Measurements from ENCODE around the gene CSRP1. TPM values are rescaled to one million over a fixed set of nuclear protein-coding genes. Genes with fewer than 3 reads are reported as not detected.
A peak's percentile ranks its signal among the peaks of the same experiment; 100 is the strongest.
"Not testable (repeated sequence)": the region's sequence is repeated elsewhere in the genome, so short reads cannot be mapped to it uniquely, and the experiment has no call there.

CSRP1 gene
- total RNA-seq, 6 experiments from 2014 or later: 54.9 to 158 (median 87.0) TPM

- TF ChIP-seq CTCF (IDR thresholded peaks at IDR 0.05): no peak
- TF ChIP-seq POLR2A (IDR thresholded peaks at IDR 0.05): no peak
- Histone ChIP-seq H3K36me3 (peaks cover 0 to 16% (median 6%) of the 10 kb centered on the region in 4 donors), H3K27me3 (no peaks in the 10 kb centered on the region), H3K27ac (peak overlapping the region in 2 of 3 donors; percentile 27 to 79), H3K4me3 (no peak overlapping the region), H3K4me1 (peaks cover 0 to 79% (median 25%) of the 10 kb centered on the region in 4 donors), H3K9me3 (no peaks in the 10 kb centered on the region)
- DNase-seq: no peak
- intact Hi-C loops (cut with DNase I): no loop called here
- peak in 3 of 4 donors; percentile 9 to 35 (median 15) for ATAC-seq
- 30% methylated on average over 13 of the region's 15 CpGs for WGBS (ENCODE audit: insufficient coverage, low coverage, low lambda C conversion rate, missing lambda C conversion rate)
Measured at GRCh38 chr1:201493757-201494617, 12.9 kb downstream of the CSRP1 start.

GRCh38 chr1:201493026-201493656, 13.8 kb downstream of the CSRP1 start:
- 83% methylated on average over 1 of the region's 3 CpGs for WGBS (ENCODE audit: insufficient coverage, low coverage, low lambda C conversion rate, missing lambda C conversion rate)
- intact Hi-C loops (cut with DNase I); H3K4me3 ChIP-seq; H3K9me3 ChIP-seq; H3K27me3 ChIP-seq; ATAC-seq; DNase-seq: not testable (repeated sequence)
- Histone ChIP-seq H3K27ac (peak overlapping the region in 2 of 3 donors; percentile 11 to 79), H3K36me3 (peaks cover 0 to 24% (median 6%) of the 10 kb centered on the region in 4 donors), H3K4me1 (peaks cover 0 to 75% (median 22%) of the 10 kb centered on the region in 4 donors)

GRCh38 chr1:201491896-201492511, 14.9 kb downstream of the CSRP1 start:
- Histone ChIP-seq H3K4me3 (no peak overlapping the region), H3K27ac (peak overlapping the region in 1 of 3 donors; percentile 79), H3K4me1 (peaks cover 0 to 64% (median 19%) of the 10 kb centered on the region in 4 donors), H3K9me3 (no peaks in the 10 kb centered on the region), H3K27me3 (no peaks in the 10 kb centered on the region), H3K36me3 (peaks cover 0 to 35% (median 7%) of the 10 kb centered on the region in 4 donors)
- no peak for TF ChIP-seq POLR2A (IDR thresholded peaks at IDR 0.05)
- no peak for TF ChIP-seq CTCF (IDR thresholded peaks at IDR 0.05)
- no peak for DNase-seq
- ATAC-seq: no peak
- intact Hi-C loops (cut with DNase I): no loop called here
- WGBS (ENCODE audit: insufficient coverage, low coverage, low lambda C conversion rate, missing lambda C conversion rate): 83% methylated on average over 1 of the region's 3 CpGs

GRCh38 chr1:201490708-201491131, 16.2 kb downstream of the CSRP1 start:
- 45% methylated on average over 3 of the region's 3 CpGs for WGBS (ENCODE audit: insufficient coverage, low coverage, low lambda C conversion rate, missing lambda C conversion rate)
- no peak for DNase-seq
- TF ChIP-seq CTCF (IDR thresholded peaks at IDR 0.05) (no peak), POLR2A (IDR thresholded peaks at IDR 0.05) (no peak)
- Histone ChIP-seq H3K27ac (no peak overlapping the region), H3K4me3 (no peak overlapping the region), H3K9me3 (no peaks in the 10 kb centered on the region), H3K4me1 (peaks cover 0 to 51% (median 13%) of the 10 kb centered on the region in 4 donors), H3K27me3 (no peaks in the 10 kb centered on the region), H3K36me3 (peaks cover 0 to 48% (median 9%) of the 10 kb centered on the region in 4 donors)
- no peak for ATAC-seq
- intact Hi-C loops (cut with DNase I): no loop called here

All from right lobe of liver (tissue), 6 donors.